Brain microvascular endothelial cell (primary cell): ENCODE data around the gene XPOT.

Experiments
- DNase-seq: peaks from one replicate; pipeline ENCODE4 v3.0.0-alpha.2; 2020
- H3K27ac ChIP-seq: fragments of 250-450 bp; sonication (Bioruptor Pico); 2 replicates; pipeline ENCODE4 v1.5.1; 2020; ENCODE audit warnings: mild to moderate bottlenecking, moderate library complexity
- H3K27me3 ChIP-seq: fragments of 250-450 bp; sonication (Bioruptor Pico); replicated peaks from 2 replicates; pipeline ENCODE4 v1.5.1; 2020; ENCODE audit warnings: mild to moderate bottlenecking
- H3K36me3 ChIP-seq: fragments of 250-450 bp; sonication (Bioruptor Pico); replicated peaks from 2 replicates; pipeline ENCODE4 v1.5.1; 2020; ENCODE audit warnings: mild to moderate bottlenecking
- H3K4me3 ChIP-seq: 2 replicates; pipeline ENCODE4 v1.5.1; 2011; ENCODE audit warnings: low read depth, mild to moderate bottlenecking, control low read depth, low read length, moderate library complexity
- CTCF ChIP-seq: IDR thresholded peaks from 2 replicates; pipeline ENCODE4 v1.5.1; 2011; ENCODE audit warnings: low read depth, mild to moderate bottlenecking, moderate library complexity, low read length, control low read depth, inconsistent platforms; ENCODE audit errors: missing control alignments
- in situ Hi-C: cut with HindIII; loops from 2 replicates; pipeline ENCODE4 v1.10.0; 2017; ENCODE audit warnings: low sequenced_read_pairs, low pct_ligation_motif_present

Gene XPOT

GRCh38 chr12:64473176-64473575 lies 69.0 kb downstream of the XPOT start:
- Histone ChIP-seq H3K36me3 (peaks cover 61% of the 10 kb centered on the region), H3K27me3 (no peaks in the 10 kb centered on the region), H3K27ac (no peak overlapping the region), H3K4me3 (no peak overlapping the region)
- no peak for TF ChIP-seq CTCF
- no peak for DNase-seq
- in situ Hi-C loops: no loop called here

- no peak overlapping the region for H3K4me3 ChIP-seq
- DNase-seq: no peak
- no peak overlapping the region for H3K27ac ChIP-seq
- in situ Hi-C loops: no loop called here
- TF ChIP-seq CTCF: no peak
- H3K36me3 ChIP-seq: peaks cover 45% of the 10 kb centered on the region
- no peaks in the 10 kb centered on the region for H3K27me3 ChIP-seq
These were observed 71.3 kb downstream of the XPOT start for GRCh38 chr12:64475518-64475917.

GRCh38 chr12:64476844-64477243 lies 72.7 kb downstream of the XPOT start:
- Histone ChIP-seq H3K27ac (no peak overlapping the region), H3K4me3 (no peak overlapping the region), H3K36me3 (peaks cover 34% of the 10 kb centered on the region), H3K27me3 (no peaks in the 10 kb centered on the region)
- in situ Hi-C loops: no loop called here
- TF ChIP-seq CTCF: no peak
- DNase-seq: no peak

GRCh38 chr12:64478661-64479060 lies 74.5 kb downstream of the XPOT start:
- no peaks in the 10 kb centered on the region for H3K27me3 ChIP-seq
- no peak overlapping the region for H3K27ac ChIP-seq
- H3K4me3 ChIP-seq: no peak overlapping the region
- in situ Hi-C loops: no loop called here
- TF ChIP-seq CTCF: no peak
- H3K36me3 ChIP-seq: peaks cover 36% of the 10 kb centered on the region
- DNase-seq: no peak

GRCh38 chr12:64480148-64480547 lies 76.0 kb downstream of the XPOT start:
- no peak for DNase-seq

More at GRCh38 chr12:64480148-64480547, 76.0 kb downstream of the XPOT start:
- no peak for TF ChIP-seq CTCF
- in situ Hi-C loops: no loop called here
- Histone ChIP-seq H3K36me3 (peaks cover 29% of the 10 kb centered on the region), H3K4me3 (no peak overlapping the region), H3K27me3 (no peaks in the 10 kb centered on the region), H3K27ac (no peak overlapping the region)
